Measurements from ENCODE around the gene TCOF1.

DNA sequence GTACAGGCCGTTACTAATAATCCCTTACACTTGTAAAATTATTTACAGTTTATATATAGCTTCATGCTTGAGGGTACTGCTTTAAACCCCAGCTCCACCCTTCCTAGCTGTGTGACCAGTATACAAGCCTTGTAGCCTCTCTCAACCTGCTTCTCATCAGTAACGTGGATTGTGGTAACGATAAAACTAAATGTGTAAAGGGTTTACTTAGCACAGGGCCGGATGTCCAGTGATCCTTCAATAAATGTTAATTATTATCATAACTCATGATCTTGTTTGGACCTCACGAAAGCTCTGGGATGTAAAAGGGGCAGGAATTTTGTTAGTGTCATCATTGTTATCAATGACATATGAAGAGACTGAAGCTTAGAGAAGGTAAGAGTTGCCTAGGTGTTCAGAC, 47.3 kb upstream of the TCOF1 start:
- TF ChIP-seq GLIS3 (CRISPR knock-in tag; IDR thresholded peaks at IDR 0.05), result no peak
- TF ChIP-seq ZFP3 (CRISPR knock-in tag; IDR thresholded peaks at IDR 0.05), result no peak
- TF ChIP-seq, protein P1, sequence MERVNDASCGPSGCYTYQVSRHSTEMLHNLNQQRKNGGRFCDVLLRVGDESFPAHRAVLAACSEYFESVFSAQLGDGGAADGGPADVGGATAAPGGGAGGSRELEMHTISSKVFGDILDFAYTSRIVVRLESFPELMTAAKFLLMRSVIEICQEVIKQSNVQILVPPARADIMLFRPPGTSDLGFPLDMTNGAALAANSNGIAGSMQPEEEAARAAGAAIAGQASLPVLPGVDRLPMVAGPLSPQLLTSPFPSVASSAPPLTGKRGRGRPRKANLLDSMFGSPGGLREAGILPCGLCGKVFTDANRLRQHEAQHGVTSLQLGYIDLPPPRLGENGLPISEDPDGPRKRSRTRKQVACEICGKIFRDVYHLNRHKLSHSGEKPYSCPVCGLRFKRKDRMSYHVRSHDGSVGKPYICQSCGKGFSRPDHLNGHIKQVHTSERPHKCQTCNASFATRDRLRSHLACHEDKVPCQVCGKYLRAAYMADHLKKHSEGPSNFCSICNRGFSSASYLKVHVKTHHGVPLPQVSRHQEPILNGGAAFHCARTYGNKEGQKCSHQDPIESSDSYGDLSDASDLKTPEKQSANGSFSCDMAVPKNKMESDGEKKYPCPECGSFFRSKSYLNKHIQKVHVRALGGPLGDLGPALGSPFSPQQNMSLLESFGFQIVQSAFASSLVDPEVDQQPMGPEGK (CRISPR knock-in tag; IDR thresholded peaks at IDR 0.05; ENCODE audit: borderline replicate concordance), result no peak
- no peak for TF ChIP-seq PPARA (CRISPR knock-in tag; IDR thresholded peaks at IDR 0.05; ENCODE audit: borderline replicate concordance)
- TF ChIP-seq ZNF70 (CRISPR knock-in tag; IDR thresholded peaks at IDR 0.05), result no peak
- TF ChIP-seq CSDC2 (CRISPR knock-in tag; IDR thresholded peaks at IDR 0.05), result no peak
- TF ChIP-seq BACH2 (CRISPR knock-in tag; IDR thresholded peaks at IDR 0.05; ENCODE audit: borderline replicate concordance), result no peak
- no peak for TF ChIP-seq OSR1 (CRISPR knock-in tag; IDR thresholded peaks at IDR 0.05)
- no peak for TF ChIP-seq ZFP30 (CRISPR knock-in tag; IDR thresholded peaks at IDR 0.05)
